ENCODE measurements around the gene CTRB1. TPM values are rescaled to one million over a fixed set of nuclear protein-coding genes. Genes with fewer than 3 reads are reported as not detected.
A peak's percentile ranks its signal among the peaks of the same experiment; 100 is the strongest.

The CTRB1 gene
- polyA plus RNA-seq (2013, experiment 1 of 2; ENCODE audit: insufficient read length) = 0.24 TPM
- polyA plus RNA-seq (2013, experiment 2 of 2; ENCODE audit: insufficient read length) = not detected

- DNase-seq = no peak
These were observed at the start of gene CTRB1 for GRCh38 chr16:75218256-75219076. Gene CTRB1, plus strand, starts transcription at chr16:75218988. Its CDS starts 20 bp downstream, at chr16:75219008.

GRCh38 chr16:75169899-75170405 is 48.8 kb upstream of the CTRB1 start:
- DNase-seq = no peak

- DNase-seq = no peak
These were observed 46.2 kb upstream of the CTRB1 start for GRCh38 chr16:75172578-75172977.

GRCh38 chr16:75175074-75175473 is 43.7 kb upstream of the CTRB1 start:
- no peak for DNase-seq

- no peak for DNase-seq
These were observed 41.9 kb upstream of the CTRB1 start for GRCh38 chr16:75176926-75177325.

GRCh38 chr16:75179208-75179607 is 39.6 kb upstream of the CTRB1 start:
- no peak for DNase-seq

GRCh38 chr16:75181630-75182029 is 37.2 kb upstream of the CTRB1 start:
- DNase-seq = no peak

- no peak for DNase-seq
These were observed 29.8 kb upstream of the CTRB1 start for GRCh38 chr16:75188832-75189477.

GRCh38 chr16:75189638-75190245 is 29.0 kb upstream of the CTRB1 start:
- no peak for DNase-seq

- no peak for DNase-seq
These were observed 26.1 kb upstream of the CTRB1 start for GRCh38 chr16:75192606-75193264.

- no peak for DNase-seq
These were observed 25.5 kb upstream of the CTRB1 start for GRCh38 chr16:75193265-75193650.

- no peak for DNase-seq
These were observed 24.9 kb upstream of the CTRB1 start for GRCh38 chr16:75193730-75194444.

- no peak for DNase-seq
These were observed 22.7 kb upstream of the CTRB1 start for GRCh38 chr16:75195811-75196790.

GRCh38 chr16:75196836-75197235 is 22.0 kb upstream of the CTRB1 start:
- DNase-seq = no peak

GRCh38 chr16:75197522-75198134 is 21.2 kb upstream of the CTRB1 start:
- peak; percentile 33 for DNase-seq

- DNase-seq = no peak
These were observed 20.6 kb upstream of the CTRB1 start for GRCh38 chr16:75198135-75198600.

GRCh38 chr16:75202069-75202590 is 16.7 kb upstream of the CTRB1 start:
- DNase-seq = no peak

GRCh38 chr16:75203096-75203495 is 15.7 kb upstream of the CTRB1 start:
- no peak for DNase-seq

GRCh38 chr16:75203667-75204409 is 14.9 kb upstream of the CTRB1 start:
- no peak for DNase-seq
